Right renal pelvis (tissue), 4 donors: ENCODE data around the gene C6orf52. TPM values are rescaled to one million over a fixed set of nuclear protein-coding genes. Genes with fewer than 3 reads are reported as not detected.

Source experiments
- DNase-seq, 4 donors: peaks; one replicate each; pipeline ENCODE4 v3.0.0-alpha.2; 2013; ENCODE audit warnings: low read depth in 4 of 4, low spot score in 3 of 4, missing footprints in 1 of 4
- polyA plus RNA-seq, 4 donors: library from polyadenylated mRNA; unstranded; fragments of 120-200 nt; gene quantifications; one replicate each; pipeline ENCODE4 v1.2.1, GENCODE V29; 2013; ENCODE audit not compliant: insufficient read length in 4 of 4

C6orf52 gene
- polyA plus RNA-seq, 4 donors, result 2.5 to 5.9 (median 4.4) TPM

DNA sequence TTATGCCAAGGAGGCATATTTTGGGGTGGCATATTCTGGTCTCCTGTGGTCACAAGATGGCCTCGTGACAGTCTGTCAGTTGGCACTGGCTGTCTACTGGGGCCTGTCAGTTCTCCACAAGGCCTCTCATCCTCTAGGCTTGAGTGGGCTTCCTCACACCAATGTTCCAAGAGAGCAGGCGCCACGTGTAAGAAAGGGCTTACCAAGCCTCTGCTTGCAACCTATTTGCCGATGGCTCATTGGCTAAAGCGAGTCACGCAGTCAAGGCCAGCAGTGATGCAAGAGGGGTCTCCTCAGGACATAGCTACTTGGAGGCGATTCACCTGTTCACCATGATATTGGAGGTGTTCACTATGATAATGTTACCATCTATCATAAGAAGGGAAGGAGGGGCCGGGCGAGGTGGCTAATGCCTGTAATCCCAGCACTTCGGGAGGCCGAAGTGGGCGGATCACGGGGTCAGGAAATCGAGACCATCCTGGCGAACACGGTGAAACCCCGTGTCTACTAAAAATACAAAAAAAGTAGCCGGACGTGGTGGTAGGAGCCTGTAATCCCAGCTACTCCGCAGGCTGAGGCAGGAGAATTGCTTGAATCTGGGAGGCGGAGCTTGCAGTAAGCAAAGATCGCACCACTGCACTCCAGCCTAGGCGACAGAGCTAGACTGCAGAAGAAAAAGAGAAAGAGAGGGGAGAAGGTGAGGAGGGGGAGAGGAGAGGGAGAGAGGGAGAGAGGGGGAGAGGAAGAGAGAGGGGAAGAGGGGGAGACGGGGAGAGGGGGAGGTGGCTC is 35.3 kb downstream of the C6orf52 start:
- no peak for DNase-seq

GRCh38 chr6:10655508-10656055 is 38.8 kb downstream of the C6orf52 start:
- DNase-seq, result no peak

GRCh38 chr6:10644225-10644624 is 50.2 kb downstream of the C6orf52 start:
- DNase-seq, result no peak

- DNase-seq, result no peak
Observed at GRCh38 chr6:10643201-10643651, 51.2 kb downstream of the C6orf52 start.

DNA sequence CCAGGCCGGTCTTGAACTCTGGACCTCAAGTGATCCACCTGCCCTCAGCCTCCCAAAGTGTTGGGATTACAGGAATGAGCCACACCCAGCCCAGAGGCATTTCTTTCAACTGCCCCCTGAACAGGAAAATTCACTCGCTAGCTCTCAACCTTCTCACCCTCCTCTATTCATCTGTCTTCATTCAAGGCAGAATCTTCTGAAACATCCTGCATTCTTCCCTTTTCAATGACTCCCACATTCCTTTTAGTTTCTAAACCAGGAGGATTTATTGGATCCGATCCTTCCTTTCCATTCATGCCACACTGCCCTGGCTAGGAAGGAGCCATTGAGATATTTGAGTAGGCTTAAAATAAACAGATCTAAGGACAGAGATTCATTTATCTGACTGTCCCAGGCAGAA is 52.9 kb downstream of the C6orf52 start:
- no peak for DNase-seq

GRCh38 chr6:10640412-10640811 is 54.0 kb downstream of the C6orf52 start:
- no peak for DNase-seq

DNA sequence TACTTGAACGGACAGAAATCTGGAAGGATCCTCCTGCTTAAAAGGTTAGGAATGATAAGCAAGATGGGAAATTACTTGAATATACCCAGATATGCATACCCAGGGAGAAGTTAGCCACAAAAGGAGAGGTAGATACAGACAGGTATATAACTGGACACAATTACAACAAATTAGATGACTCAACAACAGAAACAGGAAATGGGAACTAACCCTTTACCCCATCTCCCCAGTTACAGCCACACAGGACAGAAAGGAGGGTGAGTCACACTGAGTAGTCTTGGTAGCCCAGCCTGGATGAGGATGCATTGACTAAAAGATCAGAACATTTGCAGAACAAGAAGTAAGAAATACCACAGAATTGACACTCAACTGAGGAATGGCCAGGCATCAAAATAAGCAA is 61.2 kb downstream of the C6orf52 start:
- DNase-seq, result no peak

- DNase-seq, result no peak
Observed at GRCh38 chr6:10630178-10630577, 64.2 kb downstream of the C6orf52 start.

- no peak for DNase-seq
Observed at GRCh38 chr6:10627800-10628199, 66.6 kb downstream of the C6orf52 start.

- no peak for DNase-seq
Observed at GRCh38 chr6:10626154-10626741, 68.2 kb downstream of the C6orf52 start.

GRCh38 chr6:10624836-10625235 is 69.6 kb downstream of the C6orf52 start:
- DNase-seq, result no peak

- no peak for DNase-seq
Observed at GRCh38 chr6:10621847-10622246, 72.6 kb downstream of the C6orf52 start.

Other genes with a start within 250 kb of the C6orf52 start
- 10 to 100 TPM; 14.3 to 18.3 (median 17.0) TPM for gene GCNT2, start 173.3 kb downstream of the C6orf52 start, polyA plus RNA-seq
- 10 to 100 TPM; 19.7 to 24.3 (median 22.9) TPM for gene PAK1IP1, start 356 bp upstream of the C6orf52 start, polyA plus RNA-seq
- 100 to 1,000 TPM; 167 to 184 (median 176) TPM for gene TMEM14C, start 28.5 kb upstream of the C6orf52 start, polyA plus RNA-seq
- 100 to 1,000 TPM in 3 of 4 donors, 10 to 100 TPM in 1; 99.9 to 111 (median 104) TPM for gene TMEM14B, start 53.2 kb upstream of the C6orf52 start, polyA plus RNA-seq
- 1 to 10 TPM; 1.6 to 1.9 (median 1.6) TPM for gene MAK, start 143.9 kb upstream of the C6orf52 start, polyA plus RNA-seq
- gene GCM2, start 187.4 kb upstream of the C6orf52 start, polyA plus RNA-seq, result under 1 TPM in 2 of 4 donors, not detected in 2; 0.06 to 0.13 TPM
- 1 to 10 TPM; 3.2 to 6.5 (median 4.2) TPM for gene SYCP2L, start 192.4 kb upstream of the C6orf52 start, polyA plus RNA-seq